NCI-H446 treated with DMSO at 0.1 percent for 48 hours (cell line): ENCODE data around the gene TEX54.
"Not testable (repeated sequence)": the region's sequence is repeated elsewhere in the genome, so short reads cannot be mapped to it uniquely, and the experiment has no call there.

Experiments
- DNase-seq: peaks from one replicate; lab custom pipeline; 2025; lab: John Stamatoyannopoulos, UW

TEX54 gene

GRCh38 chr11:62832336-62833234 lies at the start of gene TEX54:
TEX54 (minus strand) TSS chr11:62832841.
- DNase-seq: no peak

DNA sequence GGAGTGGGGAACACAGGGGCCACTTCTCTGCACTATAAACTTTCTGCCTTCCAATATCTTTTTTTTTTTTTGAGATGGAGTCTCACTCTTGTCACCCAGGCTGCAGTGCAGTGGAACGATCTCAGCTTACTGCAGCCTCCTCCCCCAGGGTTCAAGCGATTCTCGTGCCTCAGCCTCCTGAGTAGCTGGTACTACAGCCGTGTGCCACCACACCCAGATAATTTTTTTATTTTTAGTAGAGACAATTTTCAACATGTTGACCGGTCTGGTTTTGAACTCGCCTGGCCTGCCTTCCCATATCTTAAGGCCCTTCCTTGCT lies 49.7 kb upstream of the TEX54 start:
- DNase-seq: no peak

DNA sequence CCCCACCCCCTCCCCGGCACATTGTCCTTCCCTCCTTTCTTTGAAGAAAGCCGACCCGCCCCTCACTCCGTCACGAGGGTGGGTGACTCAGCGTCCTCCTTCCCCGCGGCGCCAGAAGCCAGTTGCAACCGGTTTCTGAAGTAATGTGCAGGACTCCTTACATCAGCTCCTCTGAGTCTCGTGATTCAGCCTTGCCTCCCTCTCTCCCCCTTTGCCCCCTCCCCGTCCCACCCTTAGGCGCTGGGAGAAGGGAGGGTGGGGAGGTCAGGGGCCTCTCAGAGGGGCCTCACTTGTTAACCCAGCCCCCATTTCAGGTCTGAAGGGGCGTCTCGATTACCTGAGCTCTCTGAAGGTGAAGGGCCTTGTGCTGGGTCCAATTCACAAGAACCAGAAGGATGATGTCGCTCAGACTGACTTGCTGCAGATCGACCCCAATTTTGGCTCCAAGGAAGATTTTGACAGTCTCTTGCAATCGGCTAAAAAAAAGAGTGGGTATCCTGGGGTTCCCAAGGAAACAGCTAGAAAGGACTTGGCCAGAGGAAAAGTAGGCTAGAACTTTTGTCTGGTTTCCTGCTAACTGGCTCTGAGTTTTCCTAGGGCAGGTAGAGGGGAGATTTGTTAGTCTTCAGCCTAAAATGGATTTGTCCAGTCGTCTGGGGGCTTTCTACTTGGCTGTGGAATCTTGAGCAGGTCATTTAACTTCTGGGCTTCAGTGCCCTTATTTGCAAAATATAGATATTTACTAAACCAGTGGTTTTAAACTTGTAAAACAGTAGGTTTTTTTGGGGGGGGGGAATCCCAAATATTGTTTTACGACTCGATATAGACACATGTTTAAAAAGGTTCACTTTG lies 49.2 kb upstream of the TEX54 start:
- peak; percentile 85 for DNase-seq

DNA sequence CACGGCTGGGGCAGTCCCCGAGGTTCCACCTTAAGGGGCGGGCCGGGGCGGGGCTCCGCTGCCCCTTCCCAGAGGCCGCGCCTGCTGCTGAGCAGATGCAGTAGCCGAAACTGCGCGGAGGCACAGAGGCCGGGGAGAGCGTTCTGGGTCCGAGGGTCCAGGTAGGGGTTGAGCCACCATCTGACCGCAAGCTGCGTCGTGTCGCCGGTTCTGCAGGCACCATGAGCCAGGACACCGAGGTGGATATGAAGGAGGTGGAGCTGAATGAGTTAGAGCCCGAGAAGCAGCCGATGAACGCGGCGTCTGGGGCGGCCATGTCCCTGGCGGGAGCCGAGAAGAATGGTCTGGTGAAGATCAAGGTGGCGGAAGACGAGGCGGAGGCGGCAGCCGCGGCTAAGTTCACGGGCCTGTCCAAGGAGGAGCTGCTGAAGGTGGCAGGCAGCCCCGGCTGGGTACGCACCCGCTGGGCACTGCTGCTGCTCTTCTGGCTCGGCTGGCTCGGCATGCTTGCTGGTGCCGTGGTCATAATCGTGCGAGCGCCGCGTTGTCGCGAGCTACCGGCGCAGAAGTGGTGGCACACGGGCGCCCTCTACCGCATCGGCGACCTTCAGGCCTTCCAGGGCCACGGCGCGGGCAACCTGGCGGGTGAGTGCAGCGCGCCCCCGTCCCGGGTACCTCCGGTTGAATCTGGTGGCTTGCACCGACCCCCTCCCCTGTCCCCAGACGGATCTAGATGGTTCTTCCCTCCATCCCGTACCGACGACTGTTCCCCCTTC lies 48.4 kb upstream of the TEX54 start, which contains the start of gene SLC3A2:
SLC3A2 (plus strand) TSS at position 94 of the 776 bp plus-strand sequence; CDS start at position 222, 128 bp downstream.
- DNase-seq: peak; percentile 84

DNA sequence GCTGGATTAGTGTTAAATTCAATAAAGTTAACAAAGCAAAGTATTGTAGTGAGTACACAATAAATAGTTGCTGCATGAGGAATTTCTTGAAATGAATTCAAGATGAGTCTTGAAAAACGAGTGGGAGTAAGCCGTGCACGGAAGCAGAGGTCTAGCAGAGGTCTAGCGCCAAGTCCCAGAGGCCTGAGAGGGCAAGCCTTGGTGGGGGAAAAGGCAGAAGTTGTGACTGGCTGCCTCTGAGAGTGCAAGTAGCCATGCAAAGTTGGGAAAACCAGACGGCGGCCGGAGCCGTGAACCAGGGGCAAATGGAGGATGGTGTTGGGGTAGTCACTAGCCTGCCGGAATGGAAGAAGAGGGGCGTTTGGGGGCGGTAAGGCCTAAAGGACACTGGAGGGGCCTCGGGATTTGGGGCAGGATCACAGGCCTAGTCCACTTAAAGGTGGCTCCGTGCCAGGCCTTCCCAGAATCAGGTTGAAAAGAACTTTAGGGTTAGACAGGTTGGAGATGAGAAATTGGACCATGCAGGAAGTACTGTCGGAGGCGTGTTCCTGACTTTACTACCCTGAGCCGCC lies 47.7 kb upstream of the TEX54 start:
- DNase-seq: no peak

DNA sequence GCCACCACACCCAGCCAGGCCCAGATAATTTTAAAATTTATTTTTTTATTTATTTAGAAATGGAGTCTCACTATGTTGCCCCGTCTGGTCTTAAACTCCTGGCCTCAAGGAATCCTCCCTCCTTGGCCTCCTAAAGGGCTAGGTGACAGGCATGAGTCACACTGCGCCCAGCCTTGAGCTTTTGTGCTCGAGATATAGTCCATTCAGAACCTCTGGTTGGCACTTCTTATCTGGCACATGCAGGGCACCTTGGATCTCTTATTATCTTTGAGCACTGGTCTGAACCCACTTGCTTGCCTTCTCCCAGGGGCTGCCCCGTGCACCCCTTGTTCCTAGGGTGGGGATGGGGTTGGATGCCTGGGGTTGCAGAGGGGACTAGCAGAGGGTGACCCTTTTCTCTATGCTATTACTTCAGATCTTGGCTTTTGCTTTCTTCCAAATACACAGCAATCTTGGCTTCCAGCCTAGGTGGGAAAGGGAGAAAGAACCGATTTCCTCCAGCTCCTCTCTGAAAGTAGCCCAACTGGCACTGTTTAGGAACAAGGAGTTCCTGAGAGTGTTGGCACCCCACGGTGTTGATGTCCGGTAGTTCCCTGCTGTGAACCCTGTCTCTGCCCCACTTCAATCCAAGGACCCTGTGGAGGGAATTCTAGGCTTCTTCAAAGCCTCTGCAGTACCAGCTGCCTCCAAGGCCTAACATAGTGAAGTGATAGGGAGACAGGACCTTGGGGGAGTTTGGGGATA lies 46.8 kb upstream of the TEX54 start:
- DNase-seq: no peak

DNA sequence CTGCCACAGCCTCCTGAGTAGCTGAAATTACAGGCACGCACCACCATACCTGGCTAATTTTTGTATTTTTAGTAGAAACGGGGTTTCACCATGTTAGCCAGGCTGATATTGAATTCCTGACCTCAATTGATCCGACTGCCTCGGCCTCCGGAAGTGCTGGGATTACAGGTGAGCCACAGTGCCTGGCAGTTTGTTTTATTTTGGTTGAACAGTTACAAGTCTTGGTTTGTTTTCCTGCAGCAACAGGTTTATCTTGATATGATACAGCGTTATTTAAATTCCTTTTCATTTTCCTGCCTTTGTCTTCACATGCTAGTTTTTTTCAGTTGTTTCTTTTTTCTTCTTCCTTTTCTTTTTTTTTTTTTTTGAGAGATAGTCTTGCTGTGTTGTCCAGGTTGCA lies 44.1 kb upstream of the TEX54 start:
- no peak for DNase-seq

DNA sequence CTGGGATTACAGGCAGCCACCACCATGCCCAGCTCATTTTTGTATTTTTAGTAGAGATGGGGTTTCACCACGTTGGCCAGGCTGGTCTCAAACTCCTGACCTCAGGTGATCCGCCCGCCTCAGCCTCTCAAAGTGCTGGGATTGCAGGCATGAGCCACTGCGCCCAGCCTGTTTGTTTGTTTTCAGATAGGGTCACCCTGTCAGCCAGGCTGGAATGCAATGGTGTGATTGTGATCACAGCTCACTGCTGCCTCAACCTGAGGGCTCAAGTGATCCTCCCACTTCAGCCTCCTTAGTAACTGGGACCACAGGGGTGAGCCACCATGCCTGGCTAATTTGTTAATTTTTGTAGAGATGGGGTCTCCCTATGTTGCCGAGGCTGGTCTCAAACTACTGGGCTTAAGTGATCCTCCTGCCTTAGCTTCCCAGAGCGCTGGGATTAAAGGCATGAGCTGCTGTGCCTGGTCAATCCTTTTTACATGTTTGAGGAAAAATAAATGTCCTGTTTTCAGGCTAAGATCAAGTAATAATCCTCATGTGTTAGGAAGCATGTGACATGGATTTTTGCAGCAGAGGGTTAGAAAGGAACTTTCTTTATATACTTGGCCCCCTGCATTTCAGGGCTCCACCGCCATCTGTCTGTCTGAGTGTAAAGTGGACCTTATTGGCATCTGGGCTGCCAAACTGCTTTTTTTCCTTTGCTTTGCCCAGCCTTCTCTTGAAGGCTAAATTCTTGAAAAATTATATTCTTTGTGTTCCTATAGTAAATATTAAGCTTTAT lies 43.2 kb upstream of the TEX54 start:
- no peak for DNase-seq

DNA sequence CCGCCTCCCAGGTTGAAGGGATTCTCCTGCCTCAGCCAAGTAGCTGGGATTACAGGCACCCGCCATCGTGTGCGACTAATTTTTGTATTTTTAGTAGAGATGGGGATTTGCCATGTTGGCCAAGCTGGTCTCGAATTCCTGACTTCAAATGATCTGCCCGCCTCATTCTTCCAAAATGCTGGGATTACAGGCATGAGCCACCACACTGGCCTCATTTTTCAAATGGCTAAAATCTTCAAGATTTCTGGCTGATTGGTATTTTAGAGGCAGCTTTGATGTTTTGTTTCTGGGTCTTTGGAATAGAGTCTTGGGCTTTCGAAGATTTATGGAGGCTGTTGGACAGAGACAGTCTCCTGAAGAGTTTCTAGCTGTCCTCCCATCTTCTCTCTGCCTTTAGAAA lies 42.2 kb upstream of the TEX54 start:
- no peak for DNase-seq

- no peak for DNase-seq
Observed at GRCh38 chr11:62865635-62866034, 33.0 kb upstream of the TEX54 start.

- no peak for DNase-seq
Observed at GRCh38 chr11:62863687-62864335, 31.2 kb upstream of the TEX54 start.

DNA sequence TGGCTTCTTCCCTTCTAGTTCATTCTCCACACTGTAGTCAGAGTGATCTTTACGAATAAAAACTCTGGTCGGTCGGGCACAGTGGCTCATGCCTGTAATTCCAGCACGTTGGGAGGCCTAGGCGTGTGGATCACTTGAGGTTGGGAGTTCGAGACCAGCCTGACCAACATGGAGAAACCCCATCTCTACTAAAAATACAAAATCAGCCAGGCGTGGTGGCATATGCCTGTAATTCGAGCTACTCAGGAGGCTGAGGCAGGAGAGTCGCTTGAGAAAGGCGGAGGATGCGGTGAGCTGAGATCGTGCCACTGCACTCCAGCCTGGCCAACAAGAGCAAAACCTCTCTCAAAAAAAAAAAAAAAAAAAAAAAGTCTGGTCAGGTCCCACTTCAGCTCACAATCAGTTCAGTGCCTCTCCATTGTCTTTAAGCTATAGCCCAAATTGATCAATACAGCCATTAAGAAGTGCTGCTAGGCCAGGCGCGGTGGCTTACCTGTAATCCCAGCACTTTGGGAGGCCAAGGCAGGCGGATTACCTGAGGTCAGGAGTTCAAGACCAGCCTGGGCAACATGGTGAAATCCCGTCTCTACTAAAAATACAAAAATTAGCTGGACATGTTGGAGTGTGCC lies 29.0 kb upstream of the TEX54 start:
- DNase-seq: not testable (repeated sequence)

DNA sequence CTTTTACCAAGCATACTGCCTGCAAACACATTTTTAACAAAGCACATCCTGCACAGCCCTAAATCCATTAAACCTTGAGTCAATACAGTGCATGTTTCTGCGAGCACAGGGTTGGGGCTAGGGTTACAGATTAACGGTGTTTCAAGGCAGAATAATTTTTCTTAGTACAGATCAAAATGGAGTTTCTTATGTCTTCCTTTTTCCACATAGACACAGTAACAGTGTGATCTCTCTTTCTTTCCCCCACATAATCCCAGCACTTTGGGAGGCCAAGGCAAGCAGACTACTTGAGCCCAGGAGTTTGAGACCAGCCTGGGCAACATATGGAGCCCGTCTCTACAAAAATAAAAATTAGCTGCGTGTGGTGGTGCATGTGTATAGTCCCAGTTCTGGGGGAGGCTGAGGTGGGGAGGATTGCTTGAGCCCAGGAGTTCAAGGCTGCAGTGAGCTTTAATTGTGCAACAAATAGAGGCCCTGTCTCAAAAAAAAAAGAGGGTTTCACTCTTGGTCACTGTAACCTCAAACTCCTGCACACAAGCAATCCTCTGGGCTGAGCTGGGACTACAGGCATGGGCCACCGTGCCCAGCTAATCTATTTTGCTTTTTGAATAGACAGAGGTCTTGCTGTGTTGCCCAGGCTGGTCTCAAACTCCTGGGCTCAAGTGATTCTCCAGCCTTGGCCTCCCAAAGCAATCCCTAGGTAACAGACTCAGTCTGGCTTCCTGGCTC lies 28.4 kb upstream of the TEX54 start:
- no peak for DNase-seq

DNA sequence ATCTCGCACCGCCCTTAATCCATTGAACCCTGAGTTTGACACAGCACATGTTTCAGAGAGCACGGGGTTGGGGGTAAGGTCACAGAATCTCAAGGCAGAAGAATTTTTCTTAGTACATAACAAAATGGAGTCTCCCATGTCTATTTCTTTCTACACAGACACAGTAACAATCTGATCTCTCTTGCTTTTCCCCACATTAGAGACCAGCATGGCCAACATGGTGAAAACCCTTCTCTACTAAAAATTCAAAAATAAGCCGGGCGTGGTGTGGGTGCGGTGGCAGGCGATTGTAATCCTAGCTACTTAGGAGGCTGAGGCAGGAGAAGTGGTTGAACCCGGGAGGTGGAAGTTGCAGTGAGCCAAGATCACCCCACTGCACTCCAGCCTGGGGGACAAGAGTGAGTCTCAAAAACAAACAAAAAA lies 26.7 kb upstream of the TEX54 start:
- not testable (repeated sequence) for DNase-seq

- DNase-seq: no peak
Observed at GRCh38 chr11:62858201-62858600, 25.6 kb upstream of the TEX54 start.

DNA sequence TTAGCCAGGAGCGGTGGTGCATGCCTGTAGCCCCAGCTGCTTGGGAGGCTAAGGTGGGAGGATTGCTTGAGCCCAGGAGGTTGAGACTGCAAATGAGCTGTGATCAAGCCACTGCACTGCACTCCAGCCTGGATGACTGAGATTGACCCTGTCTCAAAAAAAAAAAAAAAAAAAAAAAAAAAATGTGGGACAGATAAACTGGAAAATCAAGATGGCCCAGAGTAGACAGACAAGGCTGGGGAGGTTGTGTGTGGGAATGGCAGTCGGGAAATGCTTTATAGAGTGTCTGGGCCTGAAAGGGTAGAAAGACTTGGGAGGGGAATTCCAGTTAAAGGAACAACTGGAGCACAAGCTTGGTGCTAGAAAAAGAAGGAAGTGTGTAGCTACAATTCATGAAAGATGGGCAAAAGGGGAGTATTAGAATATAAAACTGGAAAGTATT lies 24.9 kb upstream of the TEX54 start:
- DNase-seq: no peak

GRCh38 chr11:62856333-62856895 lies 23.8 kb upstream of the TEX54 start:
- no peak for DNase-seq
